Measurements from ENCODE around the gene PRPSAP1.
"Not testable (repeated sequence)": the region's sequence is repeated elsewhere in the genome, so short reads cannot be mapped to it uniquely, and the experiment has no call there.

The PRPSAP1 gene

DNA sequence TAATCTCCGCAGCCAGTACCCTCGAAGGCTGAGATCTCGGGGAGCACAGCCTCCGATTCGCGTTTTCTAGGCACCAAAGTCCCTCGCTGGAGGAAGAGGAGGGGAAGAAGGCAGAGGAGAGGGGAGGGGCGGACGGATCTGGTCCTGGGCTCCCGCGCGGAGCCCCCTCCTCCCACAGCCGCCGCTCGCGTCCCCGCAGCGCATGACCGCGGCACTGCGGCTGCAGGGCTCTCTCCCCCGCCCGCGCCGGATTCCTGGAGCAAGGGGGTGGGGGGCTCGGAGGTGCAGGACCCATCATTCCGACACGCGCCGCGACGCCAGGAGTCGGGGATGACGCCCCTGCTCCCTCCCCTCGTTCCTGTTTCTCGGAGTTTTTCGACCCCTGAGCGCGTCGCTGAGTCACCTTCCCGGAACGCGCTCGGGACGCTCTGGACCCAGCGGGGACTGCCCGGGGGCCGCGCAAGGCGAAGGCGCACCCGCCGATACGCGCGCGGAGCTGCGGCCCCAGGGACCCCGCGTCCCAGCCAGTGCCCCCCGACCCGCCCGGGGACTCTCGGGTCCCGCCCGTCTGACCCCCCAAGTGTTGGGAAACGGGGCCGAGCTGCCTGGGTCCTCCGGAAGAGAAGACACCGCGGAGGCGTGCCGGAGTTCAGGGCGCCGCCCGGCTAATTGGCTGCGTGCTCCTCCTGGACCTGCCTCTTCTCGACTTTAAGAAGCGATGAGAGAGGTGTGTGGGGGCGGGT is 29.3 kb upstream of the PRPSAP1 start:
- DNase-seq = no peak

DNA sequence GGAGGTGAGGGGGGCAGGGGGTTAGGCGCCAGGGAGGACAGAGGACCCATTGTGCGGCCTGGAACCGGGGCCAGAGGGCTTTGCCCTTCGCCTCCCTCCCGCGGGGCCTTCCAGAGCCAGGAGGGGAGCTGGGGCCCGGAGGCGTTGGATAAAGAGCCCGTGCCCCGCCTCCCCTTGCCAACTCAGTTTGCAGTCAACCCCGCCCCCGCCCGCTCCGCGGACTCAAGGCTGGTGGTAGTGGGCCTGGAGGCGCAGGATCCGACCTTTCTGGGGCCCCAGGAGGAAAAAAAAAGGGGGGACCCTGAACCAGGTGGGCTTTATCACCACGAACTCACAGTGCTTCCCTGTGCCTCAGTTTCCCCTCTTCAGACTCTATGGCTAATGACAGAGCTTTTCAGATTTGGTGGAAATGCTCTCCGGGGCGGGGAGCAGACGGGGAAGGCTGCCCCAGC is 28.7 kb upstream of the PRPSAP1 start:
- no peak for DNase-seq

DNA sequence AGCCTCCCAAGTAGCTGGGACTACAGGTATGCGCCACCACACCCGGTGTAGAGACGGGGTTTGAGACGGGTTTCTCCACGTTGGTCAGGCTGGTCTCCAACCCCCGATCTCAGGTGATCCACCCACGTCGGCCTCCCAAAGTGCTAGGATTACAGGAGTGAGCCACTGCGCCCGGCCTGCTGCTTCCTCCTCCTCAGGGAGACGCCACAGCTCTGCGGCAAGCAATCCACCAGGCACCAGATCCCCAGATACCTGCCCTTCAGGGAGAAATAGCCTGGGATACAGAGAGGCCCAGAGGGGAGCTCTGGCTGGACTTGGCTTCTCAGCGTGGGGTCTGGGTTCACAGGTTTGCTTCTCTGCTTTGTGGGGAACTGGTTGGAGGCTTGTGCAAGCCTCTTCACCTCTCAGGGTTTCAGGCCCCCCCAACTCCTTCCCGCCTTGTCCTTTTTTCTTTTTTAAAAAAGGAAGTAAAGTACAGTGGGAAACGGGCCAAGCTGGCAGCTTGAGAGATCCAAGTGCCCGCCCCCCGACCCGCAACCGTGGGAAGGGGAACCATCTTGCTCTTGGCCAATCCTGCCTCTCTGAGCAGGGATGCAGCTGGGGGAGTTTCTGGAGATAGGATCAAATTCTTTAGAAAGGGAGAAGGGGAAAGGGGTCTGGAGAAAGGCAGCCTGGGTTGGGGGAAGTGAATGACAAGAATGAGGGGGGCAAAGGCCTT is 28.1 kb upstream of the PRPSAP1 start:
- no peak for DNase-seq

DNA sequence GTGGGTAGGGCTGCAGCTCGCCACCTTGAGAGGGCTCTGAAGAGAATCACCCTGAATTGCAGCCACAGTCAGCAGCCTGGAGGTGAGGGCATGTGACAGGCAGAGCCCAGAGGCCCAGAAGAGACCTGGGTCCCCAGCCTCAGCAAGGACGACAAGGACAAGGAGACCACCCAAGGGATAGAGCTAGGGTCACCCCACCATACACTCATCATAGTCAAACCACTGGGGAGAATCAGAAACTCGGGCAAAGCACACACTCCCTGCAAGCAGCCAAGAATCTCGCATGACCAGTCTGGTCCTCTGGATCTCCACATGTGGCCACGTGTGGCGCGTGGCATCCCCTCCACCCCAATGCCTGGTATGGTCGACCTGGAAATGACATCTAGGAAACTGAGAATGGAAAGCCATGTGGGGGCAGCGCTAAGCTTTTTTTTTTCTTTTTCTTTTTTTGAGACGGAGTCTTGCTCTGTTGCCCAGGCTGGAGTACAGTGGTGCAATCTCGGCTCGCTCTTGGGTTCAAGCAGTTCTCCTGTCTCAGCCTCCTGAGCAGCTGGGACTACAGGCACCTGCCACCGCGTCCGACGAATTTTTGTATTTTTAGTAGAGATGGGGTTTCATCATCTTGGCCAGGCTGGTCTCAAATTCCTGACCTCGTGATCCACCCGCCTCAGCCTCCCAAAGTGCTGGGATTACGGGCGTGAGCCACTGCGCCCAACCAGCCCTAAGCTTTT is 26.1 kb upstream of the PRPSAP1 start:
- DNase-seq = no peak

DNA sequence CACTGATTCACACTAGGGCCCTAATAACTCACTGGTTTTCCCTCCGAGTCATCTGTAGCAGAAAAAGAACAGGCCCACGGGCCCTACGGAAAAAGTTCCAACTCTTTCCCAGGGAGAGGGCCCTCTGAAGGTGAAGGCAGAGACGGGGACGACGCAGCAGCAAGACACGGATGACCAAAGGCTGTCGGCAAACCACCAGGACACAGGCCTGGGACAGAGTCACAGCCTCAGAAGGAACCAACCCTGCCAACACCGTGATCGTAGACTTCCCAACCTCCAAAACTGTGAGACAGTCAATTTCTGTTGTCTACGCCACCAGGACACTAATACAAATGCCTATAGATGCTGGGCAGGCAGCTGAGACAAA is 25.5 kb upstream of the PRPSAP1 start:
- no peak for DNase-seq

DNA sequence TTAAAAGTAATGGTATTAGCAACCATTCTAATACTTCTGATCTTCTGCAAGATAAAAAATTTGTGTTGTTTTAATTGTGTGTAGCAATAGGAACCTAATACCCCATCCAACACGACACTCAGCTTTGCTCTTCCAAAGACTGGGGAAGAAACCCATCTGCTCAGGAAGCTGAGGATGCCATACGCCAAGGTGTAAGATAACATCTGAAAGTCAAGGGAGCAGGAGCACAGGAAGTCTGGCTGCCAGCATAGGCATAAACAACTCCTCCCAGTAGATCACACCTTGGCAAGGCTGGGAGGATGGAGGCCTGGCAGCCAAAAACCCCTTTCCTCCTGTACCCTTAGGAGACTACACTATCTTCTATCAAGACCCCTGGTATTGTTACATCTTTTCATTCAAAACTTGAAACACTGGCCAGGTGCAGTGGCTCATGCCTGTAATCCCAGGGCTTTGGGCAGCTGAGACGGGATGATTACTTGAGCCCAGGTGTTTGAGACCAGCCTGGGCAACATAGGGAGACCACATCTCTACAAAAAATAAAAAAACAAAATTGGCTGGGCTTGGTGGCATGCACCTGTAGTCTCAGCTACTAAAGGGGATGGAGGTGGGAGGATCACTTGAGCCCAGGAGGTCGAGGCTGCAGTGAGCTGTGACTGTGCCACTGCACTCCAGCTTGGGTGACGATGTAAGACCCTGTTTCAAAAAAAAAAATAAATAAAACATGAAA is 25.0 kb upstream of the PRPSAP1 start:
- no peak for DNase-seq

DNA sequence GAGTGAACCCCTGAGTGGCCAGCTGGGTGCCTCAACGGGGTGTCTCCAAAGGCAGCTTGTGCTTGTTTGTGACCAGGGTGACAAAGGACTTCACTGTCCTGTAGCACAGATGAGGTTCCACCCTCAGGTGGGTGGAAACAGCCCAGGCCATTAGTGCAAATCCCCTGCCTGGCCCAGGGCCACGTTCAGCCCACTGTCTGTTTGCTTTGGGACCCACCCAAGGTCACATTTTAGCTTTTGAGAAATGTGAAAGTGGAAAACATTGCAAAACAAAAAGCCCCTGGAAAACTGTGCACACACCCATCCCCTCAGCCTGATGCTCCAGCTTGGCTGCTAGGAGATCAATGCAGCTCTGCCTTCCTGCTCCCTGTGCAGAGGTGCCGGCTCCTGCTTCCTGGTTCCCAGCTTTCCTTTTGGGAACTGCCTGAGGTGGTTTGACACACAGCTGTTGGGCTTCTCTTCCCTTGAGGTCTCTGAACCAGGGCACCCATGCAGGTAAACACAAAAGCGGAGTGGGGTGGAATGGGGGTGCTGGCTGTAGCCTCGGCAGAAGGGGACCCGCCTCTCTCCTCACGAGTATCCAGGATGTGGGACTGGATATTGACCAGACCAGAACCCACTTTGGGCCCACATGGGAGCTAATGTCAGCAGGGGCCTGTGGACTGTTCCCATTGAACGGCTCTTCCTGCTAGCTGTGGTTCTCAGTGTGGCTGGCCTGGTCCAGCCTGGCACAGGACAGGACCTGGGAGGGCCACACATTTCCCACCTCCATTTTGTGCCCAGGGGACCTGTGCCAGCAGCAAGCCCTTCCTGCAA is 22.8 kb upstream of the PRPSAP1 start:
- DNase-seq = no peak

DNA sequence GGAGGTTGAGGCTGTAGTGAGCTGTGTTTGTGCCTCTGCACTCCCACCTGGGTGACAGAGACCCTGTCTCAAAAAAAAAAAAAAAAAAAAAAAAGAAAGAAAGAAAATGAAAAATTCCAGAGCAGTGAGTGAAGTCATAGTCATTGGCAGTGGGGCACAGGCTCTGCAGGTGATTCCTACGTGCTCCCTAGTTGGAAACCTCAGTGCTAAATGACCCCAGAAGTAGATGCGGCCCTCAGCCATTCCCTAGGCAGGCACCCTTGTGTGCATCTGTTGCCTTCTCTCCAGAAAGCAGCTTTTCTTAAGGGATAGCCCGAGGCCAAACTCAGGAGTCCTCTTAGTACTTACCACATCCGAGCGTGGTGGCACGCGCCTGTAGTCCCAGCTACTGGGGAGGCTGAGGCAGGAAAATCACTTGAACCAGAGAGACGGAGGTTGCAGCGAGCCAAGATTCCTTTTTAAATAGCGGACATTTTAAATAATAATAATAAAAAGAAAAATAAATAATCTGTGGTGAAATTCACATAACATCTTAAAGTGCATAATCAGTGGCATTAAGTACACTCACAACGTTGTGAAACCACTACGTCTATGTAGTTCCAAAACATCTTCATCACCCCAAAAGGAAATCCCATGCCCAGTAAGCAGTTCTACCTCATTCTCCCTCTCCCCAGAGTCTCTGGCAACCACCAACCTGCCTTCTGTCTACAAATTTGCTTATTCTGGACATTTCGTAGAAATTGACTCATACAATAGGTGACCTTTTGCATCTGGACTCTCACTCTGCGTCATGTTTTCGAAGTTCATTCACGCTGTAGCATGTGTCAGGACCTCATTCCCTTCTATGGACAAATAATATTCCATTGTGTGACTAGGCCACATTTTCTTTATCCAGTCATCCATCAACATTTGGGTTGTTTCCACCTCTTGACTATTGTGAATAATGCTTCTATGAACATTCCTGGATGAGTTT is 18.2 kb upstream of the PRPSAP1 start:
- no peak for DNase-seq

DNA sequence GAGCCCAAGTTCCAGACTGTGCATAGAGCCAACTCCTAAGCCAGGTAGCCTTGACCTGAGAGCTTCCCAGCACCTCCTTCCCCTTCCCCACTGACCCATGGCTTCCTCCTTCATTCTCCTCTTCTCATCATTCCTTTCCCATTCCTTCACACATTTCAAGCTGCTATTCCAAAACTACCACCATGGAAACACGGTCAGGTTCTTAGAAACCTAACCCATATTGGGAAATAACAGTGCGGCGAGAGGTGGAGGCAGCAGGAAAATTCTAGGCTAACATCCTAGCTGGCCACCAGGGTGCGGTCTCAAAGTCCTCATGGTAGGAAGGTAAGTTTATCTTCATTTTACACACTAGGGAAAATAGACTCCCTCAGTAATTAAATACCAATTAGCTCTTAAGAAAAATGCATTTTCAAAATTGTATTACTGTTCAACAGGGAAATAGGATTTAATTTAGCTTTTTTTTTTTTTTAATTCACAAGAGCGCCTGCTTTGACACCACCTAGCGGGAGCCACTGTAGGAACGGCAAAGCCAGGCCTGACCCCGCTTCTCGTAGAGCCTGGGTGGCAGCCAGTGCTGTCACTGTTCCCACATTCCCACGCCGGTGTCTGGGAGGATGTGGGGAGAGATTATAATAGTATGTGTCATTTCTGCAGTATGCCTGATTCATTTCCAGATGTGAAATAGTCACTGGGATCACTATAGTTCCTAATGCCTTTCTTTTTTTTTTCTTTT is 16.7 kb upstream of the PRPSAP1 start:
- no peak for DNase-seq

DNA sequence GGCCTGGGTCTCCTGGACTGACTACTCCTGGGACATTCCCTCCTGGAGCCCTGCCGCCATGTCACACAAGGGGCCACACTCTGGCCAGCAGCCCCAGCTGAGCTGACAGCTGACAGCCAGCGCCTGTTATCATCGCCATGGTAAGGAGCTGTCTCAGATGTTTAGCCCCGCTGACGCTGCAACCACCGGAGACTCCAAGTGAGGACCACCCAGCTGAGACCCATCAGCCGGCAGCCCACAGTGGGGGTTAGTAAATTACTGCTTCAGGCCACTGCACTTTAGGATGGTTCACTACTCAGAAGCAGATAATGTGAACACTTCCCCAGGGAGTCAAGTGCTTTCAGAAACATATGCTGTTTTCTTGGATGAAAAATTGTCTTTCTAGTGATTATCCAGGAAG is 16.1 kb upstream of the PRPSAP1 start:
- no peak for DNase-seq

DNA sequence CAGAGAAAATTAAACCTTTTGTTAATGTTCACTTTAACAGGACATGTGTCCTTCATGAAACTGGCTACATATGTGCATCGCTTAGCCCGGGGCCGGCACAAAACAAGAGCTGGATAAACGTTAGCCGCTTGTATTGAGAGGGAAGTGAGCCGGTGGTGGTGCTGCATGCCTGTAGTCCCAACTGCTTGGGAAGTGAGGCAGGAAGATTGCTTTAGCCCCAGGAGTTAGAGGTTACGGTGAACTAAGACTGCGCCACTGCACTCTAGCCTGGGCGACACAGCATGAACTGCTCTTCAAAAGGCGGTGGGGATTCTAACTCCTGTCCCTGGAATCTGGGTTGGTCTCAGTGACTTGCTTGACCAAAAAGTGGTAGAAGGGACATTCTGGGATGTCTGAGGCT is 15.7 kb upstream of the PRPSAP1 start:
- no peak for DNase-seq

DNA sequence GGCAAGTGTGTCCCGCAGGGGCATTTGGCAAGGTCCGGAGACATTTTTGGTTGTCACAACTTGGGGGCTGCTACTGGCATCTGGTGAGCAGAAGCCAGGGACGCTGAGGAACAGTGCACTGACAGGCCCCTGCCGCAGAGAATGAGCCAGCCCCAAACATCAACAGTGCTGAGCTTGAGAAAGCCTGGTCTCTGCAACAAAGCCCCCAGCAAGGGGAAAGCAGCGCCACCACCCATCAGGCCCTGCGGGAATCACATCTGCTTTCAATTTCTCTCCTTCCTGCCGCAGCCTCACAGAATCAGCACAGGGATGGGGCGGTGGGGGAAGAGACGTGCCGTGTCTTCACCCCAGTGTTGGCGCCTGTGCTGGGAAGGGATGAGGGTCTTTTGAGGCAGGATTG is 14.8 kb upstream of the PRPSAP1 start:
- no peak for DNase-seq

DNA sequence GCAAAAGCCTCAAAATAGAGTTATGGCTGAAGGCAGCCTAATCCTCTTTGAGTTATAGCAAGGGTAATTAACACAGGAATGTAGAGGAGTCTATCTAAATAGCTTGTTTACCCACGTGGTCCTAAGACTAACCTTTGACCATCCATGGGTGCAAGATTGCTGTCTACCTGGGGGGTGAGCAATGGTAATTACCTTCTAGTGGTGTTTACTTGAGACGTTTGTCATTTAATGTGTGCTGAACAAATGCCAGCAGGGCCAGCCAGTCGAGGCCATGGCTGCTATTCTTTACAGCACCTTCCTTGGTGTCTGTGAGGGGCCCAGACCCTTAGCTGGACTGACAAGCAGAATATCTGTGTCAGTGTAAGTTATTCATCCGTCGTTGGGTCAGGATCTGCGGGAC is 13.9 kb upstream of the PRPSAP1 start:
- DNase-seq = no peak

DNA sequence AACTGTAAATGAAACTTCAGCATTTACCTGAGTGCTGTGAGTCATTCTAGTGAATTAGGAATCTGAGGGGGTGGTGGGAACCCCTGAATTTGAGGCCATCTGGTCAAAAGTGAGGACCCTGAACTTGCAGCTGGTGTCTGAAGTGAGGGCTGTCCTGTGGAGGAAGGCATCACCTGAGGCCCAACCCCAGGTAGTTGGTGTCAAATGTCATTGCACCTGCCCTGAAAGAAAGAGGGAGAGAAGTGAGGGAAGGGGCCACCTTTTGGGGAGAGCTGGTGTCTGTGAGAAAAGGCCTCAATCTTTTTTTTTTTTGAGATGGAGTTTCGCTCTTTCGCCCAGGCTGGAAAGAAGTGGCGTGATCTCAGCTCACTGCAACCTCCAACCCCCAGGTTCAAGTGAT is 12.5 kb upstream of the PRPSAP1 start:
- no peak for DNase-seq

DNA sequence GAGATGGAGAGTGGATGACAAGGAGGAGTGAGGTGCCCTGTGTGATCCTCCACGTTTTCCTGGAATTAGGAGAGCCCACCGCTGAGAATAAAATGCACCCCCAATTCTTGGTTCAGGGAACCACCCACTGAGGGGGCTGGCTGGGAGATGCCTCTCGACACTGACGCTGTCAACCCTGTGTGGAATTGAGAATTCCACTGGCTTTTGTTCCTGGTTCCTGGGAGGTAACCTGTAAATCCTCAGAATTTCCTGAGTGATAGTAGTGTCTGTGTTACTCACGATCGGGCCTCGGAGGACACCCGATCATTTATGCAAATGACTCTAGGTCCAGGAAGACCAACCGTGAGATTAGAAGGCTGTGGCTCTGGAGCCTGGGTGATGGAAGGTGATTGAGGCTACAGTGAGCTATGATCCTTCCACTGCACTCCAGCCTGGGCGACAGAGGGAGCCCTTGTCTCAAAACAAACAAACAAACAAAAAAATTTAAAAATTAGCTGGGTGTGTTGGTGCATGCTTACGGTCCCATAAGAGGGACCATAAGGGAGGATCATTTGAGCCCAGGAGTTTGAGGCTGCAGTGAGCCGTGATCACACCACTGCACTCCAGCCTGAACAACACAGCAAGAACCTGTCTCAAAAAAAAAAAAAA is 11.7 kb upstream of the PRPSAP1 start:
- no peak for DNase-seq

DNA sequence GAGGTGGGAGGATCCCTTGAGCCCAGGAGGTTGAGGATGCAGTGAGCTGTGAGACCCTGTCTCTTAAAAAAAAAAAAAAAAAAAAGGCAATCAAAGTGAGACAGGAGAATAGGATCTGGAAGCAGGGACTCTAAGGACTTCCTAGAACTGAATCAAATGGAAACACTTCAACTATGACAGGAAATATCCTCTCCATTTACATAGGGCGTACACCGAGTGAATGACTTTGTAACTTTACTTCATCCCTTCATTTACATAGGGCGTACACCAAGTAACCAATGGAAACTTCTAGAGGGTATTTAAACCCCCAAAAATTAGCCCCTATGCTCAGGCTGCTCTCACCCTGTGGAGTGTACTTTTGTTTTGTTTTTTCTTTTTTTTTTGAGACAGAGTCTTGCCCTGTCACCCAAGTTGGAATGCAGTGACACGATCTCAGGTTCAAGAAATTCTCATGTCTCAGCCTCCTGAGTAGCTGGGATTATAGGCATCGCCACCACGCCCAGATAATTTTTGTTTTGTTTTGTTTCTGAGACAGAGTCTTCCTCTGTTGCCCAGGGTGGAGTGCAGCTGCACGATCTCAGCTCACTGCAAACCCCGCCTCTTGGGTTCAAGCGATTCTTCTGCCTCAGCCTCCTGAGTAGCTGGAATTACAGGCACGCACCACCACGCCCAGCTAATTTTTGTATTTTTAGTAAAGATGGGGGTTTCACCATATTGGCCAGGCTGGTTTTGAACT is 9.6 kb upstream of the PRPSAP1 start:
- DNase-seq = no peak

DNA sequence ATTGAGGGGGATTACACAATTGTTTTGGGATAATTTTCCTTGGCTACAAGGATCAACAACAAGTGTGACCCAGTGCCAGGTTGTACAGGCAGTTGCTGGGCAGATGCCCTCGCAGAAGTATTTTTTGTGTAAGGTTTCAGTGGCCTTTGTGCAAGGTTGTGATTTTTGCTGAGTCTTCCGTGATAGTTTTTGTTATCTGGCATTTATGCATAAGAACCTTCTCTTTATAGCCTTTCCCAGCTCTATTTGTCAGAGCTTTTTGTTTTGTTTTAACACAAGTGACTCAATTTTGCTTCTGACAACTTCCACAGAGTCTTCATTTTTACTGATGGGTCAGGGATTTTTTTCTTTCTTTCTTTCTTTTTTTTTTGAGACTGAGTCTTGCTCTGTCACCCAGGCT is 6.7 kb upstream of the PRPSAP1 start:
- no peak for DNase-seq

DNA sequence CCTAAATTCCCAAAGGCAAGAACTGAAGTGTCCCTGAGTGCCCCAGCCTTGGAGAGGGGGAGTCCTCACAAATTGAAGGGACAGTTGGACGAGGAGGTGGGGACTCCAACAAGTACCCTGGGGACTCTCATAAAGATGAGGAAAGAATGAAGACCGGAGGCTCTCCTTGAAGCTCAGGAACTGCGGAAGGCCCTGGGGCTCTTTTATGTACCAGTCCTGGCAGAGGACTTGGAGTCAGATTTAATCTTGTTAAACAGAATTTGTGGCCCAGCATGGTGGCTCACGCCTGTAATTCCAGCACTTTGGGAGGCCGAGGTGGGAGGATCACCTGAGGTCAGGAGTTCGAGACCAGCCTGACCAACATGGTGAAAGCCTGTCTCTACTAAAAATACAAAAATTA is 6.1 kb upstream of the PRPSAP1 start:
- DNase-seq = not testable (repeated sequence)

DNA sequence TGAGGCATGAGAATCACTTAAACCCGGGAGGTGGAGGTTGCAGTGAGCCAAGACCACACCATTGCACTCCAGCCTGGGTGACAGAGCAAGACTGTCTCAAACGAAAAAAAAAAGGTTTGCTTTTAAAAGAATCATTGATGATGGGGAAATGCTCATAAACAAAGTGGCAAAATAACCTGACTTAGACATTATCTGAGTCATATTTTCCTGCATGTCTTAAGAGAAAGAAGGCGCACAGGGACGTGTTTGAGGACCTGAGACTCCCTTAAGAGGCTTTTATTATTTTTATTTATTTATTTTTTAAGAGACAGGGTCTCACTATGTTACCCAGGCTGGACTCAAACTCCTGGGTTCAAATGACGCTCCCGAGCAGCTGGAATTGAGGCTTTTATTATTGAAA is 5.7 kb upstream of the PRPSAP1 start:
- DNase-seq = no peak

Data from SHP77 treated with DMSO at 0.1 percent for 48 hours (cell line).